Heart left ventricle (tissue), 16 donors: Measurements from ENCODE around the gene ADGRB3. TPM values are rescaled to one million over a fixed set of nuclear protein-coding genes. Genes with fewer than 3 reads are reported as not detected.
A peak's percentile ranks its signal among the peaks of the same experiment; 100 is the strongest.

ENCODE experiments used
- ATAC-seq, 4 donors: fragments of 200-7000 bp; cut with Tn5 transposase; one replicate each; pipeline ENCODE4 v1.9.1; 2020 to 2022; ENCODE audit warnings: moderate library complexity in 4 of 4, mild to moderate bottlenecking in 3 of 4, moderate number of reproducible peaks in 1 of 4
- DNase-seq, 5 donors: peaks; one replicate each; pipeline ENCODE4 v3.0.0-alpha.2; 2020
- H3K27ac ChIP-seq, 12 donors: fragments of 200-600 bp; sonication (generic) in 4 of 12; one replicate each; pipeline versions ENCODE4 v1.5.0 to v1.8.0; 2016 to 2022; ENCODE audit warnings: mild to moderate bottlenecking in 2 of 12
- H3K27me3 ChIP-seq, 9 donors: fragments of 200-600 bp; sonication (generic) in 2 of 9; one replicate each; pipeline versions ENCODE4 v1.5.1 to v1.8.0; 2016 to 2022; ENCODE audit warnings: mild to moderate bottlenecking in 3 of 9
- H3K36me3 ChIP-seq, 9 donors: fragments of 200-600 bp; sonication (generic) in 2 of 9; one replicate each; pipeline versions ENCODE4 v1.5.0 to v1.8.0; 2018 to 2022; ENCODE audit warnings: mild to moderate bottlenecking in 2 of 9
- H3K4me1 ChIP-seq, 12 donors: fragments of 200-600 bp; sonication (generic) in 4 of 12; one replicate each; pipeline versions ENCODE4 v1.5.0 to v1.8.0; 2016 to 2022; ENCODE audit warnings: mild to moderate bottlenecking in 3 of 12
- H3K4me3 ChIP-seq, 12 donors: fragments of 200-600 bp; sonication (generic) in 4 of 12; one replicate each; pipeline versions ENCODE4 v1.5.0 to v1.8.0; 2017 to 2022; ENCODE audit warnings: mild to moderate bottlenecking in 9 of 12, moderate library complexity in 4 of 12
- H3K9me3 ChIP-seq, 12 donors: fragments of 200-600 bp; sonication (generic) in 4 of 12; one replicate each; pipeline versions ENCODE4 v1.5.0 to v1.8.0; 2016 to 2022; ENCODE audit warnings: mild to moderate bottlenecking in 1 of 12
- POLR2A ChIP-seq, 2 donors: fragments of 450-650 bp; IDR thresholded peaks; one replicate each; pipeline ENCODE4 v1.6.1; 2017; ENCODE audit warnings: antibody characterized with exemption in 2 of 2, mild to moderate bottlenecking in 2 of 2, moderate library complexity in 2 of 2
- WGBS, 4 donors: extraction: QIAGEN DNeasy Blood & Tissue Kit in 2 of 4; methylation state at CpG; one replicate each; pipeline versions ENCODE4 v1.1.5 to v1.1.7; 2013 to 2018; 5-methylcytosine and 5-hydroxymethylcytosine counted together
- intact Hi-C, 10 donors: fragments of 100-400 bp; cut with DNase I; formaldehyde crosslinking; loops; one replicate each; pipeline versions ENCODE4 v1.11.1 to v1.14.2; 2022
- polyA plus RNA-seq, 2 donors: library from polyadenylated mRNA; stranded (reverse); fragments of 200-250 nt; gene quantifications; one replicate each; pipeline ENCODE4 v1.2.3, GENCODE V29; 2013
- total RNA-seq, 9 donors: library from RNA; depleted of rRNA in 2 of 9; stranded (reverse); fragments of >200 nt in 2 of 9; fragmentation: NEBNext Ultra II Directional in 3 of 9; extraction: Animal tissue kit (Norgen Biotek cat#: 25700) in 3 of 9; gene quantifications; one replicate each; pipeline versions ENCODE4 v1.1.0 to v1.2.4, GENCODE V29; 2016 to 2023
- TF ChIP-seq, protein P1 (sequence below), 12 donors: fragments of 200-600 bp; sonication (generic) in 4 of 12; IDR thresholded peaks; one replicate each; pipeline versions ENCODE4 v1.5.0 to v1.8.0; 2018 to 2022; ENCODE audit warnings: antibody characterized with exemption in 12 of 12, mild to moderate bottlenecking in 5 of 12
- donor health status: ischemic (EF 13 %, LVEDD 7.1; RV severe dilation, severe dysfunction).
- donor health status: healthy with polysubstance abuse.
- donor health status: DM: no; HTN: yes; CAD: no.
- donor health status: DM: no; HTN: no; CAD: no.
- donor health status: ischemic (EF 25% LVEDD 6.9; RV normal size, moderate dysfunction).
- donor health status: ischemic (EF 25% LVEDD 5.7; RV mildly dilated, moderate dysfunction).
- donor health status: healthy.
- donor health status: DM: yes; HTN: yes; CAD: no.
- donor health status: ischemic (EF 35%, LVEDD 5.7; RV mildly dilated, moderate dysfunction).
- donor health status: nonischemic (EF 11% LVEDD 7.7; RV severe dilation, severe dysfunction).
- donor health status: DM: yes; HTN: yes; CAD: no.
- donor health status: PGD.
- donor health status: ischemic (EF 29% LVEDD 5.4; RV normal size, mild dysfunction).
- donor health status: nonischemic (EF 23%, LVEDD 6.1; RV moderate dilation, normal function).

The ADGRB3 gene
- total and polyA plus RNA-seq, 11 donors = 0.51 to 2.5 (median 1.1) TPM

DNA sequence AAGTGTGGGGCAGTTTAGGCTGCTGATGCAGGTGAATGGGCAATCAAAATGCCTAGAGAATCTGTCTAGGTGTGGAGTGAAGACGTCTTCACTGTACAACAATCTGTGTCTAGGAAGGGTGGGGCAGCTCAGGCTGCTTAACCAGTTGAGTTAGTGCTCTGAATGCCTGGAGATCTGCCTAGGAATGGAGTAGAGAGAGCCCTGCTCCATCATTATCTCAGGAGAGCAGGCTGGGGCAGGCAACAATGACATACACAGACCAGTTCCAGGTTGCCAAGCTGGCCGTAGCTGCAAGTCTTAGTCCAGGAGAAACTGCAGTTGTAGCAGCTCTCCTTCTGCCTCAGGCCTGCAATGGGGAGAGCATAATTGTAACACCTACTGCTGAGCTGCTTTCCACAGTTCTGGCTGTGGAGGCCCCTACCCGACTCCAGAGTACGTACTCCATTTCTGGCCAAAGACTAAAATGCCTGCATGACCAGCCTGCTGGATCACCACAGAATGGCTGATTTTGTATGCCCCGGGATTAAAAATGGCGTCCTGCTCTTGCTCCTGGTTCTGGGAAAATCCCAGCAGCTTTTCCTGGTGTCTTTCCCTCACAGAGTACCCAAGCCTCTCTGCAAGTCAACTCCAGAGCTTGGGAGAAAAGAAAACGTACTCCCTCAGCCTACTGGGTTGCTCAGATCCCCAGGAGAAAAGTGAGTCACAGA, 545.4 kb downstream of the ADGRB3 start:
- DNase-seq (no peak), ATAC-seq (no peak)
- no peak for TF ChIP-seq POLR2A (IDR thresholded peaks at IDR 0.05)
- TF ChIP-seq, protein P1, sequence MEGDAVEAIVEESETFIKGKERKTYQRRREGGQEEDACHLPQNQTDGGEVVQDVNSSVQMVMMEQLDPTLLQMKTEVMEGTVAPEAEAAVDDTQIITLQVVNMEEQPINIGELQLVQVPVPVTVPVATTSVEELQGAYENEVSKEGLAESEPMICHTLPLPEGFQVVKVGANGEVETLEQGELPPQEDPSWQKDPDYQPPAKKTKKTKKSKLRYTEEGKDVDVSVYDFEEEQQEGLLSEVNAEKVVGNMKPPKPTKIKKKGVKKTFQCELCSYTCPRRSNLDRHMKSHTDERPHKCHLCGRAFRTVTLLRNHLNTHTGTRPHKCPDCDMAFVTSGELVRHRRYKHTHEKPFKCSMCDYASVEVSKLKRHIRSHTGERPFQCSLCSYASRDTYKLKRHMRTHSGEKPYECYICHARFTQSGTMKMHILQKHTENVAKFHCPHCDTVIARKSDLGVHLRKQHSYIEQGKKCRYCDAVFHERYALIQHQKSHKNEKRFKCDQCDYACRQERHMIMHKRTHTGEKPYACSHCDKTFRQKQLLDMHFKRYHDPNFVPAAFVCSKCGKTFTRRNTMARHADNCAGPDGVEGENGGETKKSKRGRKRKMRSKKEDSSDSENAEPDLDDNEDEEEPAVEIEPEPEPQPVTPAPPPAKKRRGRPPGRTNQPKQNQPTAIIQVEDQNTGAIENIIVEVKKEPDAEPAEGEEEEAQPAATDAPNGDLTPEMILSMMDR (IDR thresholded peaks at IDR 0.05) = no peak
- intact Hi-C loops = no loop called here
- peaks cover 0 to 6% (median 0%) of the 10 kb centered on the region in 12 donors for H3K9me3 ChIP-seq
- WGBS, 4 donors = 78 to 85% (median 82%) methylated on average over 7 of the region's 7 CpGs
- H3K36me3 ChIP-seq = no peaks in the 10 kb centered on the region
- no peak overlapping the region for H3K27ac ChIP-seq
- H3K4me3 ChIP-seq = no peak overlapping the region
- H3K27me3 ChIP-seq = no peaks in the 10 kb centered on the region
- H3K4me1 ChIP-seq = no peaks in the 10 kb centered on the region

DNA sequence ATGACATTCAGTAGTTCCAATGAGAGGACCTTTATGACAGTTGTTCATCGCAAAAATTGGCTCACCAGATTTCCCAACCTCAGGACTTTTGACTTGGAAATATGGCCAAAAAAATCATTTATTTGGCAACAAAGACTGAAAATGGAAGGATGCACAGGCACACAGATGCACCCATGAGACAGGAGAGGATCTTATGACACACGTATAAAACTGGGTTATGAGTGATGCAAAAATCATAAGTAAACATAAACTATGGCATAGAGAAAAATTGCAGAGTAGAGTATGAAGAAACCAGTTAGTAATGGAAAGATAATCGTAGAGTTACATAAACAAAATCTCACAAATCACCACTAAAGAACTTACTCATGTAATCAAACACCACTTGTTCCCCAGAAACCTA, 546.9 kb downstream of the ADGRB3 start:
- H3K36me3 ChIP-seq = no peaks in the 10 kb centered on the region
- no peak for TF ChIP-seq POLR2A (IDR thresholded peaks at IDR 0.05)
- TF ChIP-seq, protein P1 (IDR thresholded peaks at IDR 0.05) = no peak
- no peaks in the 10 kb centered on the region for H3K4me1 ChIP-seq
- intact Hi-C loops = no loop called here
- DNase-seq (no peak), ATAC-seq (no peak)
- H3K4me3 ChIP-seq = no peak overlapping the region
- no peaks in the 10 kb centered on the region for H3K27me3 ChIP-seq
- 80 to 86% (median 82%) methylated on average over 3 of the region's 3 CpGs for WGBS, 4 donors
- no peak overlapping the region for H3K27ac ChIP-seq
- H3K9me3 ChIP-seq = peaks cover 0 to 6% (median 0%) of the 10 kb centered on the region in 12 donors

DNA sequence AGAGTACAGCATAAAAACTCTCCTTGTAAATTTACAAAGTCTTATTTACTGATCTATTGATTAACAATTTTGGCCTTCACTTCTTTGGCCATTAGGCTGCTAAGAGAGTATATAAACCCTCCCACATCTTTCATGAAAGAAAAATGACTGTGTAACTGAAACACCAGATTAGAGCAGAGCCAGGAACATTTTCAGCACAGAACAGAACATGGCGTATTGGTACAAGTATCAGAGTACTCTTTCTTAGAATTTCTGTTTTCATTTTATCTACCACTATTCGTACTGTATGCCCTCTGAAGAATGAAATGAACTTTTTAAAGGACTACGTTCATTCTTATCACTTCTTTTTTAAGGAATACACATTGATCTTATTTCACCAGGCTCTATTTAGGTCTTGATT, 550.2 kb downstream of the ADGRB3 start:
- WGBS, 4 donors = 57 to 75% (median 66%) methylated on average over 3 of the region's 3 CpGs
- Histone ChIP-seq H3K9me3 (no peaks in the 10 kb centered on the region), H3K4me3 (no peak overlapping the region), H3K27me3 (no peaks in the 10 kb centered on the region), H3K36me3 (no peaks in the 10 kb centered on the region), H3K4me1 (no peaks in the 10 kb centered on the region), H3K27ac (no peak overlapping the region)
- ATAC-seq (peak in 1 of 4 donors; percentile 73), DNase-seq (no peak)
- intact Hi-C loops = no loop called here
- TF ChIP-seq POLR2A (IDR thresholded peaks at IDR 0.05) = no peak
- TF ChIP-seq, protein P1 (IDR thresholded peaks at IDR 0.05) = no peak

DNA sequence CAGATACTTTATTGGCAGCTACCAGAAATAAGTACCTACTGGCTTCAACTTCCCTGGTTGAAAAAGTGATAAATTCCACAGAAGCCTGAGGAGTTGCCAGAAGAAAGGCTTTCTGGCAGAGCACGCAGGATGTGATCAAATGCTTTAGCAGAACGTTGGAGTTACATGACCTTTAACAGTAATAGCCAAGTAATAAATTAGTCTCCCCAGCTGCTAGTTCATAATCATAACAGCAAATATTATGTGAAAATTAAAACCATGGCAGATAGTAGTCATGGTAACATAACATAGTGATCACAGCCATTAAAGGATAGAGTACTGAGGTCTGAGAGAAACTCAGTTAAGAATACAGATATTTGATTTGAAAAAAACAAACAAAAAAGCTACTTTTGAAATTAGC, 567.7 kb downstream of the ADGRB3 start:
- TF ChIP-seq, protein P1 (IDR thresholded peaks at IDR 0.05) = no peak
- TF ChIP-seq POLR2A (IDR thresholded peaks at IDR 0.05) = no peak
- Histone ChIP-seq H3K27me3 (no peaks in the 10 kb centered on the region), H3K4me3 (no peak overlapping the region), H3K27ac (no peak overlapping the region), H3K9me3 (no peaks in the 10 kb centered on the region), H3K4me1 (peaks cover 0 to 8% (median 0%) of the 10 kb centered on the region in 12 donors), H3K36me3 (no peaks in the 10 kb centered on the region)
- no peak for DNase-seq
- peak in 1 of 4 donors; percentile 20 for ATAC-seq
- intact Hi-C loops = no loop called here
- WGBS, 4 donors = 12 to 39% (median 19%) methylated on average over 2 of the region's 2 CpGs
